AG04449 (cell line): Measurements from ENCODE around the gene RCCD1.

ENCODE experiments used
- CTCF ChIA-PET: fragments of 350-600 bp; formaldehyde crosslinking; extraction: SDS; loops from one replicate; lab custom pipeline; 2021; ENCODE audit warnings: antibody characterized with exemption; lab: Yijun Ruan, JAX
- POLR2A ChIA-PET: fragments of 400-600, 350-600 bp; formaldehyde crosslinking; extraction: SDS; loops from one replicate; lab custom pipeline; 2020; ENCODE audit warnings: antibody characterized with exemption, inconsistent platforms; lab: Yijun Ruan, JAX
- DNase-seq: peaks from one replicate; pipeline ENCODE4 v3.0.0-alpha.2; 2010; ENCODE audit warnings: low read depth, low spot score
- H3K4me3 ChIP-seq: 2 replicates; pipeline ENCODE4 v1.5.1; 2011; ENCODE audit warnings: low read depth, mild to moderate bottlenecking, control low read depth, low read length
- CTCF ChIP-seq: IDR thresholded peaks from one replicate; pipeline ENCODE4 v1.5.1; 2011; ENCODE audit warnings: mild to moderate bottlenecking, moderate library complexity, low read length, control low read depth, inconsistent platforms; ENCODE audit not compliant: insufficient read depth; ENCODE audit errors: missing control alignments

Gene RCCD1

GRCh38 chr15:90936823-90937222 is 17.9 kb upstream of the RCCD1 start:
- ChIA-PET CTCF (interaction anchor here (1.0 to 20.3 kb wide), 3 partner anchors 14 to 84 kb away, joined by 3 to 479 read pairs (median 186); partner anchors contain the start of genes MAN2A2 and RCCD1), POLR2A (no interaction called here)
- no peak overlapping the region for H3K4me3 ChIP-seq
- DNase-seq: no peak
- no peak for TF ChIP-seq CTCF

GRCh38 chr15:90938261-90938660 is 16.4 kb upstream of the RCCD1 start:
- H3K4me3 ChIP-seq: no peak overlapping the region
- DNase-seq: no peak
- no peak for TF ChIP-seq CTCF
- ChIA-PET POLR2A (no interaction called here), CTCF (interaction anchor here (0.6 to 20.3 kb wide), 3 partner anchors 12 to 156 kb away, joined by 3 to 479 read pairs (median 186); partner anchors contain the start of genes MAN2A2 and RCCD1)

- no peak overlapping the region for H3K4me3 ChIP-seq
- ChIA-PET CTCF (interaction anchor here (20.3 to 21.6 kb wide), 2 partner anchors 1 to 11 kb away, joined by 479 read pairs; partner anchors contain the start of genes HDDC3, RCCD1 and UNC45A), POLR2A (no interaction called here)
- TF ChIP-seq CTCF: no peak
- no peak for DNase-seq
These were observed 14.9 kb upstream of the RCCD1 start for GRCh38 chr15:90939756-90940155.

GRCh38 chr15:90941038-90941437 is 13.6 kb upstream of the RCCD1 start:
- POLR2A ChIA-PET: no interaction called here
- no peak for TF ChIP-seq CTCF
- DNase-seq: no peak
- CTCF ChIA-PET: interaction anchor here (20.3 to 21.6 kb wide), 2 partner anchors 2 to 9 kb away, joined by 479 read pairs; partner anchors contain the start of genes HDDC3, RCCD1 and UNC45A
- no peak overlapping the region for H3K4me3 ChIP-seq

GRCh38 chr15:90942354-90943120 is 12.1 kb upstream of the RCCD1 start:
- no peak overlapping the region for H3K4me3 ChIP-seq
- POLR2A ChIA-PET: interaction anchor here (0.6 kb wide), 1 partner anchor 73 kb away, joined by 3 read pairs; no protein-coding TSS in a partner anchor
- TF ChIP-seq CTCF: no peak
- CTCF ChIA-PET: interaction anchor here (1.5 to 21.6 kb wide), 3 partner anchors 4 to 107 kb away, joined by 4 to 479 read pairs (median 479); partner anchors contain the start of genes HDDC3, RCCD1 and UNC45A
- DNase-seq: no peak

- CTCF ChIA-PET: interaction anchor here (1.1 to 21.6 kb wide), 3 partner anchors 5 to 104 kb away, joined by 3 to 479 read pairs (median 479); partner anchors contain the start of genes HDDC3, RCCD1 and UNC45A
- POLR2A ChIA-PET: no interaction called here
- no peak for DNase-seq
- TF ChIP-seq CTCF: no peak
- no peak overlapping the region for H3K4me3 ChIP-seq
These were observed 9.6 kb upstream of the RCCD1 start for GRCh38 chr15:90945091-90945490.
